ENCODE measurements around the gene NKG7.

NKG7 gene

DNA sequence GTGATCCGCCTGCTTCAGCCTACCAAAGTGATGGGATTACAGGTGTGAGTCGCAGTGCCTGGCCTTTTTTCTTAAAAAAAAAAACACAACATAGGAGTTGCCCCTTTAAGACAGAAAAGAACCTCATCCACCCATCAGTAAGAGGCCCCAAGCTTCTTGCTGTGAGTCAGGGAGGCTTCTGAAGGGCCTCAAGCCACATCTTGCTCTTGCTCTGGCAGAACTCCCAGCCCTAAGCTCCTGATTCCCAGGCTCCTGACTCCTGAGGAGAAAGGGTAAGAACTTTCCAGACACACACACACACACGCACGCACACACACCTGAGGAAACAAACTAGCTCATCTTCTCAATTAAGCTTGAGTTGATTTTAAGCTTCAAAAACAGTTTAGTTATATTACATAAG lies 13.2 kb downstream of the NKG7 start:
- DNase-seq (ENCODE audit: low spot score), result no peak

DNA sequence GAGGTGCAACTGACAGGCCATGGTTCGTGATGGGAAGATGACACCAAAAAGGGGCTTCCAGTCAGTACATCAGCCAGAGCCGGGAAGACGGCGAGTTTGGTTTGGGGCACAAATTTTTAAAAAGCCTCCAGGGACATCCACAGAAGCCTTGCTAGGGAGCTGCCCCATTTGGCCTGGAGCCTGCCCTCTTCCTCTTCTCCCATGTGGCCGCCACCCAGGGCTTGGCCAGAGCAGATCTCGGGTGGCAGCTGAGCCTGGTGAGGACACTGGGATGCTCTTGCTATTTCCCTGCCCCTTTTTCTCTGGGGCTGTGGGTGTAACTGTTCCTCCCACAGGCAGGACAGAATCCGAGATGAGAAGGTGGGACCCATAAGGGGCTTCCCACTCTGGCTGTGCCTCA lies 14.5 kb downstream of the NKG7 start:
- DNase-seq (ENCODE audit: low spot score), result no peak

DNA sequence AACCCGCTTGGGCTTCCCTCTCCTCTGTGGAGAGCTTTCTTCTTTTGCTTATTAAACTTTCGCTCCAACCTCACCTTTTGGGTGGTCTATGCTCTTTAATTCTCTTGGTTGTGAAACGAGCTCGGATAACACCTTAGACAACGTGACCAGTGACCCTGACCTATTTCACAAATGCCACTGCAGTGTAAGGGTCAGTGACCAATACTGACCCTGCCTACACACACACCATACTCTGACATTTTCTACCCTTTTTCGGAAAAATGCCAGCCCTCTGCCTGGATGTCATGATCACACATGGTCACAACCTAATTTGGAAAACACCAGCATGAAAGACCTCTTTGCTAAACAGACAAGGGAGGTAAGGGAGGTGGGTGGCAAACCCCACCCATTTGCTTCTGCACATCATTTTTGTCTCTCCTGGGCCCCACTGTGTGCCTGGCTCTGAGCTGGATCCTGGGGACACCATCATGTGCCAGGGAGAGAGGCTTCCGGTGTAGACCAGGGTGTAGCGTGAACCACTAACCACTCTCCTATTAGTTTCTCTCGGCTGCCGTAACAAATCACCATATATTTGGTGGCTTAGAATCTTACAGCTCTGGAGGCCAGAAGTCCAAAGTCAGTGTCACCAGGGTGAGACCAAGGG lies 16.2 kb downstream of the NKG7 start:
- no peak for DNase-seq (ENCODE audit: low spot score)

DNA sequence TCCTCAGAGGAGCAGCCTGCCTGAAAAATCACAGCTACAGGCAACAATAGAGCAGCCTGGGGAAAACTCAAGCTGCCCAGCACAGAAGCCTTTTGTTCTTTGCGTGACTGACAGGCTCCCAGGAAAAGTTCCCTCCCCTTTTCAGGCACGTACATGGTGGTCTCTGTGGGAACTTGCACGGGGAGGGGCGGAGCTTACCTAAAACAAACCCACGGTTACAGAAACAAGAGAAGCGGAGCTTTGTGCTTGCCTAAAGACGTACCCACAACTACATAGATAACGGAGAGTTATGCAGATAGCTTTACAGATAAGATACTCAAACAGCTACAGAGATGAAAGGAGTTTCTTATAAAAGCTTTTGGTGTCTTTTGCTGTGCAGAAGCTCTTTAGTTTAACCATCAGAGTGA lies 17.7 kb downstream of the NKG7 start:
- no peak for DNase-seq (ENCODE audit: low spot score)

DNA sequence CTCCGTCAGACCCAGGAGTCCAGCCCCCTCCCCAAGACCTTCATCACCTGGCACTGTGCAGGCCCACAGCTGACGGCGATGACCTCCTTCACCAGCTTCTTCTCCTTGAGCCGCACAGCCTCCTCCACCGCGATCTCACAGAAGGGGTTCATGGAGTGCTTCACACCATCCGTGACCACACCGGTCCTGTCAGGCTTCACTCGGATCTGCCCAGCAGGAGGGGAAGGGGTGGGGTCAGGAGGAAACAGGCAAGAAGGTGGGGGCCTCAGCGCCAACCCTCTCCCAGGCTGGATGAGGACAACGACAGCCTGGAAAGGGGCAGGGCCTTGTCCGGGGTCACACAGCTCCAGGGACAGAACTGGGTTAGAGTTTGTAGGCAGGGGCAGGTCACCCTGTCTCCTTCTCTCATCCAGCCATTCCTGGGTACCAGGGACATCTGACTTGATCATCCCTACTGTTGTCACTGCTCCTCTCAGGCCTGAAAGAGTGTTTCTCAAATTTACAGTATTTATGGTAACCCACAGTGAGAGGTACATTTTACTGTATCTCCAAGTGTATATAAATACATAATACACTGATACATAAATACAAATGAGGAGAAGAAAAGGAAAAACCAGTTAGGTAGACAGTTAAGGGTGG lies 18.2 kb downstream of the NKG7 start:
- DNase-seq (ENCODE audit: low spot score), result no peak

DNA sequence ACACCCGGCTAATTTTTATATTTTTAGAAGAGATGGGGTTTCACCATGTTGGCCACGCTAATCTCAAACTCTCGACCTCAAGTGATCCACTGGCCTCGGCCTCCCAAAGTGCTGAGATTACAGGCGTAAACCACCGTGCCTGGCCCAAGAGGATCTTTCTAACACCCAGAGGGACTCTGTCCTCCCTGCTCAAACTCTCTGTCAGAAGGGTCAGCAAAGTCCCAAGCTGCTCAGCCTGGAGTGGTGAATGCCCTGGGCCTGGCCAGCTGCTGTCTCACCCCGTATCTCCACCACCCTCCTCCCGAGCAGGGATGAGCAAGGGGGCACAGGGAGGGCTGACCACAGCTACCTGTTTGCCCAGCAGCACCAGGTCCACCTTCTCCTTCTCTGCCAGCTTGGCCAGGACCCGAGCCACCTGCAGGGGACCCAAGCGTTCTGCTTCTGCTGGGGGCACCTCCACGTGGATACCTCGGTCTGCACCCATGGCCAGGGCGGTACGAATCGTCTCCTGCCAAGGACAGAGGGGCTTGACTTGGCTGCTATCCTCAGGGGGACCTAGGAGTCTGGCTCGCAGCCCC lies 19.6 kb downstream of the NKG7 start:
- no peak for DNase-seq (ENCODE audit: low spot score)

DNA sequence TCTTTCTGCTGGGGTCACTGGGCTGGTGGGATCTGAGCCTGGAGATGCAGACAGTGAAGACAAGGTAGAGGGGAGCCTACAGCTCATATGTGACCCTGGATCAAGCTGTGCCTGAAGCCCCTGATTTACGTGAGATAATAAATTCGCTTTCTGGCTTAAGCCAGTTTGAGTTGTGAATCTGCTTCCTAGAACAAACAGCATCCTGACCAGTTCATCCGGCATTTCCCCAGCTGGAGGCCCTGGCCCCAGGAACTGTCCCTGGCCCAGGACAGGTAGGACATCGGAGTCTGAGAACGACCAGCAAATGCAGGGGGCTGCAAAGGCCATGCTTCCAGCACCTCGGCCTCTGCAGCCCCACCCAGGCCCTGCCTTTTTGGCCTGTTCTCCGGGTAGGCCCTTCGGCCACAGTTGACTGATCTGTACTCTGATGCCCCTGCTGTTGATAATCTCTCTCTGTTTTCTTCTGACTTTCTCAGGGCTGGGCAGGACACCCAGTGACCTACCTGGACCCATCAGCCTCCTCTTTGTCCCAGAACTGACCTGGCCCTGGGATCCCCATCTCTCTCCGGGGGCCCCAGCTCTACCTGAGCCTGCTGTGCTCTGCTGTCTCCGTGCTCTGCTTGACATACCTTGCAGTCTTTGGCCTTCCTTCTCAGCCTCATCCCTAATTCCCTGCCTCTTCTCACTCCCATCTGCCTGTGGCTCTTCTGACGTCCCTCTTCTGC lies 21.0 kb downstream of the NKG7 start:
- no peak for DNase-seq (ENCODE audit: low spot score)

DNA sequence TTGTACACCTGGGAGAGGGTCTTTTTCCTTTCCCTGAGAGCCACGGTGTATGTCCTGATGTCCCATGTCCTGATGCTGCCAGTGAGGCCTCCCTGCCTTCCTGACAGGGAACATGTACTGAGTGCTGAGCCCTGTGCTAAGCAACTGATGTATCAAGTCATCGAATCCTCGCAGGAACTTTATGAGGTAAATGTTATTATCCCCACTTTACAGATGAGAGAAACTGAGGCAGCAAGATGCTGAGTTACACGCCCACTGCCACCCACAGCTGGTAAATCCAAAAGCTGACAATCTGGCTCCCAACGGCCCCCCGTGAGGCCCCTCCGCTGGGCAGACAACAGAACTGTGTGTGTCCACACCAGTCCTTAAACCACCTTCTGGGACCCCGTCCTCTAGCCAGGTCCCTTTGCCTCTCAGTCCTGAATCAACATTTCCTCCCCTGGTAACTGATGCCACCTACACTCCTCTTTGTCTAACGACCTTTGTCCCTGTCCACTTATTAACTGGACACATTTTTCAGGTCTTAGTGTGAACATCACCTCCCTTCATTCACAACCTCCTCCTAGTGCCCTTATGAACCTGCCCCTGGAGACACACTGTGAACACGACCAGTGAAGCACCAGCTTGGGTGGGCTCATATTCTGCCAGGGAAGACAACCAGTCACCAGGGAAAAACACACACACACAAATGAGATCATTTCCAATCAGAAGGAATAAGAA lies 25.1 kb downstream of the NKG7 start:
- no peak for DNase-seq (ENCODE audit: low spot score)

DNA sequence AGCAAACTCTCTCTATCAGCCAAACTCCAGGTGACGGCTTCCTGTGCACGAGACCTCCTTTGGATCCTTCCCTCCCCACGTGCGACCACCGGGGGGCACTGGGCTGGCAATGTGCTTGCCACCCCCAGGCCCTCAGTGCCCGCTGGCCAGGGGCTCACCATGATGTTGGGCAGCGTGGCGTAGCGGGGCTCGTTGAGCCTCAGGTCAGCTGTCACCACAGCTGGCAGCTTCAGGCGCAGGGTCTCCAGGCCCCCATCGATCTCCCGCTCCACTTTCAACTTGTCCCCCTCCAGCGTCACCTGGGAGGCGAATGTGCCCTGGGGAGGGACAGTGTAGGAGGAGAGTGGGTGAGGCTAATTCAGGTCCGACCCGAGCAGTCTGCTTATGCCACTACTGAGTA lies 25.7 kb downstream of the NKG7 start:
- DNase-seq (ENCODE audit: low spot score), result no peak

DNA sequence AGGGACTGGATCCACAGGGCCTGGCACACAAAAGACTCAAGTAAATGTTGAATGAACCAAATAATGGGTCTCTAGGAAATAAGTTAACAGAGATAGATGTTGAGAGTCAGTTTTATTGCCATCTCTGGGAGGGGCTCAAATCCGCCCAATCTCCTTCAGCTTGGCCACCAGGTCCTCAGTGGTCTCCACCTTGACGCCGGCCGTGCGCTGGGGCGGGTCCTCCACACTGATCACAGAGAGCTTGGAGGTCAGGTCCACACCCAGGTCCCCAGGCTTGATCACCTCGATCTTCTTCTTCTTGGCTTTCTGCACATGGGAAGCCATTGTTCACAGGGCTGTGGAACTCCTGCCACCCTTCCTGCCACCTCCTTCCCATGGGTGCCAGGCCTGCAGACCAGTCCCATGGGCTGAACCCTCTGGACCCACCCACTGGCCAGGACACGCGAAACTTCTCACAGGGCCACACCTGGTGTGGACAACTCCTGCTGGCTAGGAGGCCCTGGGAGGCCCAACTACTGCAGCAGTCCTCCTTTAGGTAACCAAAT lies 27.3 kb downstream of the NKG7 start:
- DNase-seq (ENCODE audit: low spot score), result no peak

DNA sequence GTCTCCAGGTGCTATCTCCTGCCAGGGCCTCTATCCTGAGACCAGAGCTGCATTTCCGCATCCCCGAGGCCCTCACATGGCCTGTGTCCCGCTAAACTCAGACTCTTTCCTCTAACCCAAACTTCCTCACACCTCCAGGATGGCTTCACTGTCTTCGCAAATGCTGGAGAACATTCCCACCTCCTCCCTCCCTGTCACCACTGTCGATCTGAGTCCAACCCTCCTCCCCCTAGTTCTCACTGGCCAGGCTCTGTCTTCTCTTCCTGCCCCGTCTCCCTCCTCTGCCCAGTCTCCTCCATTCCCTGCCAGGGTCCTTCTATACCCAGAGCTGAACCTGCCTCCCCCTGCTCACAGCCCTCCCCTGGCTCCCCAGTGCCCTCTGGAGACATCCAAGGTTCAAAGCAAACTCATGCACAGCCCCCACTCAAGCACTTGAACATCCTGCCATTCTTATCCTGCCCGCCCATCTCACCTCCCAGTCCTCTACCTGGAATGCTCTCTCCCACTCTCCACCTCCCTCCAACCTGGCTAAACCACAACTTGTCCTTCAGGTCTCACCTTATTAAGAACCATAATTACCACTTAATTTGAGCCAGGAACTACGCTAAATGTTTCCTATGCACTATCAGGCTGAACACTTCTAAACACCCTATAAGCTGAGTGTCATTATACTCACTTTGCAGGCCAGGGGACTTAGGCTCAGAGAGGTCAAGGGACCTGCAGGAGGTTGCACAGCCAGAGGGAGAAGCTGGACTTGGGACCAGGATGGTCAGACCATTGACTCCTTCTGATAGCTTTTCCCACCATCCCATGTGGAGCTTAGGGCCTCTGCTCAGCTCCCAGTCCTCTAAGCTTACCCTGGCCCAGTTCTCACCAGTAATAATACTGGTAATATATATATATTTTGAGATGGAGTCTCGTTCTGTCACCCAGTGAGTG lies 29.6 kb downstream of the NKG7 start:
- peak; percentile 35 for DNase-seq (ENCODE audit: low spot score)

DNA sequence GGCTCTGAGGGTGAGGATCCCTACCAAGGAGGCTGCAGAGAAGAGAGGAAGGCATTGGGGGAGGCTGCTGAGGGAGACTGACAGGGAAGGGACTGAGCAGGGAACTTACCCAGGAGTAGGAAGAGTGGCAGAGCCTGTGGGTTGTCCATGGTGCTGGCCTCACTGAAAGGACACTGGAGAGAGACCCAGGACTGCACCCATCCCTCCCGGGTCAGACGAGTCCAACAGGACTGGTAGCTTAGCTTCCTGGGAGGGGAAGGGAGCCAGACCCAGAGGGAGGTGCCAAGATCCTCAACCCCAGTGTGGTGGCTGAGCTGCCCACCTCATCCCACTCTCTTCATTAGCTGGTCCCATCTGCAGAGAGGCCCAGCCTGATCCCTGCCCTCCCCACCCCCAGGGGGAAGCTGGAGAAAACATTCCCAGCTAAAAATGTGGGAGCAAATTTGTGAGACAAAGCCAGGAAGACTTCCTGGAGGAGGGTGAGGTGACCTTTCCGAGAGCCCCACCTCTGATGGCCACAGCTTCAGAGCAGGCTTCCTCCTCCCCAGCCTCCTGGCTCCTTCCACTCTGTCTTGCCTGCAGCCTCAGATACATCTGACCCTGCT lies 30.4 kb downstream of the NKG7 start, which contains the start of gene VSIG10L:
TSS of gene VSIG10L (minus strand) at position 164 of the 605 bp plus-strand sequence. CDS start at position 149, 15 bp downstream.
- no peak for DNase-seq (ENCODE audit: low spot score)

DNA sequence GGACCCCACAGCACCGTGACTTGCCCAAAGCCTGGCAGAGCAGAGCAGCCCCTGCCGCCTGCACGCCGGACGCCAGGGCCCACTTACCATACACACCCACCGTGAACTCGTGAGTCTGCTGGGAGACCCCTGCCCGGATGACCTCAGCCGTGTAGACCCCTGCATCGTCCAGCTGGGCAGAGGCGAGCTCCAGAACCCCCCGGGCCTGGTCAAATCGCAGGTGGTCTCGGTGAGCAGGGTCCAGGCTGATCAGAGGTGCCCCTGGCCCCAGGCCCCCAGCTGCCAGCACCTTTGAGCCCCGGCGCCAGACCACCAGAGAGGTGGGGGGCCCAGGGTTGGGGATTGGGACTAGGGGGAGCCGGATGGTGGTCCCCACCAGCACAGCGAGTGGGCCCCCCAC lies 31.4 kb downstream of the NKG7 start:
- no peak for DNase-seq (ENCODE audit: low spot score)

DNA sequence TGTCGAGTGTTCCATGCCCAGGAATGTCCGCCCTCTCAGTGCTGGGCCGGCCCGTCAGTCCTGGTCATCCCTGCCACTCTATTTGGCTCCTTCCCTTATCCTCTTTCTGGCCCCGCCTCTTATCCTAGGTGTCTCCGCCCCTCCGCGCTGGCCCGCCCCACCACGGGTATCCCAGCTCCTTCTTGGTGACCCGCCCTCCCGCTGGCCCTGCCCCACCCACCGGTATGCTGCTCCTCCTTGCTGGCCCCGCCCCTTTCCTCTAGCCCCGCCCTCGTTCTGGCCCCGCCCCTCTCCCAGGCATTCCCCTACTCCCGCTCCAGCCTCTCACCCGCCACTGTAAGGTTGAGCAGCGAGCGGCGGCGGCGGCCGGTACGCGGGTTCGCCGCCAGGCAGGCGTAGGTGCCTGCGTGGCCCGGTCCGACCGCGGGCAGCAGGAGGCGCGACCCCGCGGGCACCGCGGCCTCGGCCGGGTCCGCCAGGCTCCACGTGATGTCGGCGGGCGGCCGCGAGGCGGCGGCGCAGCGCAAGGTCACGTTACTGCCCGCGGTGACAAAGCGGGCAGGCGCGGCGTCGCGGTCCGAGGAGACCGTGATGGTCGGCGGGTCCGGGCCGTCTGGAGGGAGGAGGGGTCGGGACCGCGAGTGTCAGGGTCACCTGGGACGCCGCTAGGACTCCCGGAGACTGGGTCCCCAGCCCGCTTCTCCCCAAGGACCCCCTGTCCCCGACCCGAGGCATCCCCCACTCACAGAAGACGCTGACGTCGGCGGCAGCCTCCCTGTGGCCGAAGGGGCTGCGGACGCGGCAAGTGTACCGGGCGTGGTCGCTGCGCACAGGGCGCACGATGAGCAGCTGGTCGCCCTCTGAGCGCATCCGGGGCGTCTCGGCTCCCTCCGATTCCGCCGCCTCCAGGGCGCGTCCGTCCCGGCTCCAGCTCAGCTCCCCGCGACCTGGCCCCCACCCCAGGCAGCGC lies 32.5 kb downstream of the NKG7 start:
- peak; percentile 97 for DNase-seq (ENCODE audit: low spot score)

DNA sequence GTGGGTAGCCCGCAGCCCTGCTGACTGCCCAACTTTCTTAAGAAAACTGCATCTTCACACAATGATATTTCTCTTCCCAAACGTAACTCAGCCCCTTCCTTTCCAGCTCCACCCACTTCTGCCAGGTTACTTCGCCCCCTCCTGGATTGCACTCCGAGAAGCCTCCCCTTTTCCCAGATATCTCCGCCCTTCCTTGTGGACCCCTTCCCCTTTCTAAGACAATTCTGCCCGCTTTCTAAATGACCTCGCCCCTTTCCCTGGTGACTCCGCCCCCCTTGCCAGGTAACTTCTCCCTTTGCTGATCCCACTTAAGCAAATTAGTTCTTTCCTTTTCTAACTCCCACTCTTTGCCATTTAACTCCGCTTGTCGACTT lies 33.2 kb downstream of the NKG7 start:
- DNase-seq (ENCODE audit: low spot score), result peak; percentile 71

DNA sequence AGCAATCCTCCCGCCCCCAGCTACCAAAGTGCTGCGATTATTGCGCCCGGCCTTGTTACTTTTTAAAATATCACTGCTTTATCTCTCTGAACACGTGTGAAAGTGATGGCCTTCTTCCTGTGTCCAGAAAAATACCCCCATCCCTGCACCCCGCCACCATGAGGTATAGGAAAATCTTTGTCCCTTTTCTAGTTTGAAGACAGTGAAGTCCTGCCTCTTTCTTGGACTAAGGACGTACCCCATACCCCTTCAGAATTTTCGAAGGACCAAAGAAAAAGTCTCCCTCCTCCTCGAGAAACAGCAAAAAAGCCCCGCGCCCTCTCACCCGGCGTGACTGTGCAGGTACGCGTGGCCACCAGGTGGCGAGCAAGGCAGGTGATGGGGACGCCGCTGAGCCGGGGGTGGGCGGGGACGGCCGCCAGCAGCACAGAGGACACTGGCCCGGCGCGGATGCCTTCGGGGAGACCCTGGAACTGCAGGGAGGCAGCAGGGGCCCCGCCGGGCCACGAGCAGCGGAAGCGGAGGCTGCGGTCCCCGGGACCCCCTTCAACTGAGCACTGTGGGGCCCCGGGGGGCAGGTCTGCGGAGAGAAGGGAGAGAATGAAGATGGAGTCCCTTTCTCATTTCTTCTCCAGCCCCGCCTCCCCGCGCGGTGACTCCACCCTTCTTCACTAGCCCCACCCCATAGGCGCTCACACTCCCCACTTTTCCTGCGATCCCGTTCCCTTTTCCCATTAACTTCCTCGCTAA lies 33.7 kb downstream of the NKG7 start:
- peak; percentile 85 for DNase-seq (ENCODE audit: low spot score)

DNA sequence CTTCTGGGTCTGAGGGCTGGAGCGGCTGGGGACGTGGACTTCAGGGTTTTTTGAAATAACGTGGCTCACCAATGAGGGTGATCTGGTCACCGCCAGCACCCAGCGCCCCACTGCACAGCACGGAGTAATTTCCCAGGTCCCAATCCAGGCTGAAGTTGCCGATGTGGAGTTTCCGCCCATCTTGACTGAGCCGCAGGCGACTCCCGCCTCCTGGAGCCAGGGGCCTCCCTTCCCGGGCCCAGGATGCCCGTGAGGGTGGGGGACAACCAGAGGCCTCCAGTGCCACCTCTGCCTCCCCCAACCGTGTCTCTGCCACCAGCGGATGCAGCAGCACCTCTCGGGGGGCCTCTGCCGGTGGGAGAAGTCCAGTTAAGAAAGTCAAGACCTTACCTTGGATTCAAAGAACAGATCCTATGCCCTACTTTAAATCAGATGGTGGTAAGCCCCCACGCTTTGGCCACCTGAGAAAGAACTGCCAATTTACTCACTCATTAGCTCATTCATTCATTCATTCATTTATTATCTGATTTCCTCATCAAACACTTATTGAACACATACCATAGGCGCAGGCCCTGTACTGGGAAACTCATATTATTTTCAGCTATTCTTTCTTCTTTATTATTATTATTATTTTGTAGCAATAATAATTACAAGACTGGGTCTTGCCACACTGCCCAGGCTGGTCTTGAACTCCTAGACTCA lies 34.4 kb downstream of the NKG7 start:
- DNase-seq (ENCODE audit: low spot score), result no peak

All from cerebellar cortex (tissue), 1 donor.